H9 (cell line): ENCODE data around the gene CCDC85B. TPM values are rescaled to one million over a fixed set of nuclear protein-coding genes. Genes with fewer than 3 reads are reported as not detected.
A peak's percentile ranks its signal among the peaks of the same experiment; 100 is the strongest.

Experiments used
- DNase-seq: peaks from one replicate; pipeline ENCODE4 v3.0.0-alpha.2; 2017
- H2AFZ ChIP-seq: one replicate; pipeline ENCODE4 v1.6.1; 2013; ENCODE audit warnings: mild to moderate bottlenecking, low read length, control low read depth, moderate library complexity
- H2AK5ac ChIP-seq: 2 replicates; pipeline ENCODE4 v1.6.1; 2013; ENCODE audit warnings: low read length, control low read depth, mixed read lengths; ENCODE audit not compliant: insufficient read length
- H2BK120ac ChIP-seq: one replicate; pipeline ENCODE4 v1.6.1; 2013; ENCODE audit warnings: low read depth, mild to moderate bottlenecking, low read length, control low read depth, inconsistent platforms; ENCODE audit not compliant: poor library complexity, severe bottlenecking
- H2BK12ac ChIP-seq: 2 replicates; pipeline ENCODE4 v1.6.1; 2013; ENCODE audit warnings: low read length, control low read depth, mixed read lengths, low read depth; ENCODE audit not compliant: insufficient read length
- H2BK15ac ChIP-seq: 2 replicates; pipeline ENCODE4 v1.6.1; 2013; ENCODE audit warnings: low read depth, low read length, control low read depth
- H2BK20ac ChIP-seq: one replicate; pipeline ENCODE4 v1.6.1; 2013; ENCODE audit warnings: low read depth, mild to moderate bottlenecking, low read length, control low read depth, inconsistent platforms; ENCODE audit not compliant: poor library complexity, severe bottlenecking
- H2BK5ac ChIP-seq: 2 replicates; pipeline ENCODE4 v1.6.1; 2013; ENCODE audit warnings: low read length, control low read depth, mixed read lengths; ENCODE audit not compliant: insufficient read length
- H3K14ac ChIP-seq: 2 replicates; pipeline ENCODE4 v1.6.1; 2013; ENCODE audit warnings: low read length, control low read depth; ENCODE audit not compliant: insufficient read depth
- H3K18ac ChIP-seq: 2 replicates; pipeline ENCODE4 v1.6.1; 2013; ENCODE audit warnings: low read depth, mild to moderate bottlenecking, mixed read lengths, low read length, control low read depth; ENCODE audit not compliant: insufficient read length
- H3K23ac ChIP-seq: 2 replicates; pipeline ENCODE4 v1.6.1; 2013; ENCODE audit warnings: low read length, control low read depth, mixed read lengths, low read depth; ENCODE audit not compliant: insufficient read length
- H3K23me2 ChIP-seq: 2 replicates; pipeline ENCODE4 v1.6.1; 2013; ENCODE audit warnings: low read depth, mild to moderate bottlenecking, mixed read lengths, low read length, control low read depth; ENCODE audit not compliant: insufficient read length, poor library complexity, severe bottlenecking
- H3K27ac ChIP-seq: 2 replicates; pipeline ENCODE4 v1.5.1; 2013; ENCODE audit warnings: low read length, control low read depth, mixed read lengths, low read depth; ENCODE audit not compliant: insufficient read length
- H3K27me3 ChIP-seq: 2 replicates; pipeline ENCODE4 v1.6.1; 2013; ENCODE audit warnings: low read length, control low read depth, inconsistent platforms; ENCODE audit not compliant: insufficient read depth
- H3K4ac ChIP-seq: 2 replicates; pipeline ENCODE4 v1.6.1; 2013; ENCODE audit warnings: low read depth, mild to moderate bottlenecking, control low read depth, inconsistent platforms, low read length, moderate library complexity
- H3K4me1 ChIP-seq: 2 replicates; pipeline ENCODE4 v1.6.1; 2013; ENCODE audit warnings: low read length, control low read depth, inconsistent platforms; ENCODE audit not compliant: insufficient read depth
- H3K4me2 ChIP-seq: 2 replicates; pipeline ENCODE4 v1.6.1; 2013; ENCODE audit warnings: low read length, control low read depth, mixed read lengths; ENCODE audit not compliant: insufficient read length, insufficient read depth
- H3K56ac ChIP-seq: 2 replicates; pipeline ENCODE4 v1.6.1; 2013; ENCODE audit warnings: low read depth, mild to moderate bottlenecking, mixed read lengths, low read length, control low read depth; ENCODE audit not compliant: insufficient read length
- H3K79me1 ChIP-seq: 2 replicates; pipeline ENCODE4 v1.6.1; 2013; ENCODE audit warnings: low read depth, mild to moderate bottlenecking, moderate library complexity, low read length, control low read depth, inconsistent platforms; ENCODE audit not compliant: insufficient read depth, poor library complexity, severe bottlenecking
- H3K79me2 ChIP-seq: 2 replicates; pipeline ENCODE4 v1.6.1; 2013; ENCODE audit warnings: low read length, control low read depth, inconsistent platforms; ENCODE audit not compliant: insufficient read depth
- H3K9ac ChIP-seq: 2 replicates; pipeline ENCODE4 v1.6.1; 2013; ENCODE audit warnings: low read length, control low read depth, mixed read lengths; ENCODE audit not compliant: insufficient read length; ENCODE audit errors: extremely low read depth
- H3K9me3 ChIP-seq: one replicate; pipeline ENCODE4 v1.6.1; 2013; ENCODE audit warnings: low read depth, low read length, inconsistent platforms; ENCODE audit not compliant: control insufficient read depth
- H3T11ph ChIP-seq: one replicate; pipeline ENCODE4 v1.6.1; 2013; ENCODE audit warnings: mild to moderate bottlenecking, low read length, control low read depth, inconsistent platforms
- H4K20me1 ChIP-seq: one replicate; pipeline ENCODE4 v1.6.1; 2013; ENCODE audit not compliant: control insufficient read depth, insufficient read length, insufficient read depth
- H4K5ac ChIP-seq: 2 replicates; pipeline ENCODE4 v1.6.1; 2013; ENCODE audit warnings: low read depth, mild to moderate bottlenecking, mixed read lengths, low read length, control low read depth; ENCODE audit not compliant: insufficient read length
- H4K8ac ChIP-seq: replicated peaks from 2 replicates; pipeline ENCODE4 v1.6.1; 2013; ENCODE audit warnings: low read length, control low read depth, mixed read lengths, low read depth; ENCODE audit not compliant: insufficient read length
- H4K91ac ChIP-seq: 2 replicates; pipeline ENCODE4 v1.6.1; 2013; ENCODE audit warnings: low read depth, mild to moderate bottlenecking, moderate library complexity, mixed read lengths, low read length, control low read depth; ENCODE audit not compliant: insufficient read length
- H3K27ac Mint-ChIP-seq, 3 experiments: 2 replicates in 2 of 3; 3 replicates in 1 of 3; pipeline ENCODE4 v1.8.0; 2020 to 2021; ENCODE audit warnings: mixed read lengths in 3 of 3, mild to moderate bottlenecking in 1 of 3, moderate library complexity in 1 of 3
- H3K27me3 Mint-ChIP-seq: 2 replicates; pipeline ENCODE4 v1.8.0; 2021; ENCODE audit warnings: low read depth, mild to moderate bottlenecking, moderate library complexity, mixed read lengths
- H3K36me3 Mint-ChIP-seq, 3 experiments: 2 replicates in 2 of 3; 3 replicates in 1 of 3; pipeline ENCODE4 v1.8.0; 2020 to 2021; ENCODE audit warnings: low read depth in 3 of 3, mixed read lengths in 3 of 3; ENCODE audit not compliant: insufficient read depth in 1 of 3
- H3K4me1 Mint-ChIP-seq, 2 experiments: 2 replicates each; pipeline ENCODE4 v1.8.0; 2020; ENCODE audit warnings: mixed read lengths in 2 of 2
- H3K4me3 Mint-ChIP-seq, 2 experiments: 2 replicates in 1 of 2; 3 replicates in 1 of 2; pipeline ENCODE4 v1.8.0; 2020 to 2021; ENCODE audit warnings: mild to moderate bottlenecking in 2 of 2, mixed read lengths in 2 of 2, moderate library complexity in 1 of 2
- H3K9me3 Mint-ChIP-seq, 2 experiments: 2 replicates in 1 of 2; 3 replicates in 1 of 2; pipeline ENCODE4 v1.8.0; 2020; ENCODE audit warnings: mild to moderate bottlenecking in 2 of 2, mixed read lengths in 2 of 2, moderate library complexity in 1 of 2
- WGBS: extraction: QIAGEN DNeasy Blood & Tissue Kit; methylation state at CpG from one replicate; pipeline ENCODE4 v1.1.7; 2013; ENCODE audit warnings: missing lambda C conversion rate, low lambda C conversion rate, mixed read lengths; ENCODE audit not compliant: insufficient read length; ENCODE audit errors: extremely low coverage; 5-methylcytosine and 5-hydroxymethylcytosine counted together
- total RNA-seq: library from RNA; stranded (reverse); gene quantifications from 2 replicates; pipeline ENCODE4 v1.2.1, GENCODE V29; 2021
- TF ChIP-seq, protein P1 (sequence below): fragments of 200-600 bp; sonication (generic); conservative IDR thresholded peaks from 3 replicates; pipeline ENCODE4 v1.8.0; 2021; ENCODE audit warnings: antibody characterized with exemption, mild to moderate bottlenecking

Gene CCDC85B
- total RNA-seq, 1 experiment from 2014 or later, result 23.3 TPM

DNA sequence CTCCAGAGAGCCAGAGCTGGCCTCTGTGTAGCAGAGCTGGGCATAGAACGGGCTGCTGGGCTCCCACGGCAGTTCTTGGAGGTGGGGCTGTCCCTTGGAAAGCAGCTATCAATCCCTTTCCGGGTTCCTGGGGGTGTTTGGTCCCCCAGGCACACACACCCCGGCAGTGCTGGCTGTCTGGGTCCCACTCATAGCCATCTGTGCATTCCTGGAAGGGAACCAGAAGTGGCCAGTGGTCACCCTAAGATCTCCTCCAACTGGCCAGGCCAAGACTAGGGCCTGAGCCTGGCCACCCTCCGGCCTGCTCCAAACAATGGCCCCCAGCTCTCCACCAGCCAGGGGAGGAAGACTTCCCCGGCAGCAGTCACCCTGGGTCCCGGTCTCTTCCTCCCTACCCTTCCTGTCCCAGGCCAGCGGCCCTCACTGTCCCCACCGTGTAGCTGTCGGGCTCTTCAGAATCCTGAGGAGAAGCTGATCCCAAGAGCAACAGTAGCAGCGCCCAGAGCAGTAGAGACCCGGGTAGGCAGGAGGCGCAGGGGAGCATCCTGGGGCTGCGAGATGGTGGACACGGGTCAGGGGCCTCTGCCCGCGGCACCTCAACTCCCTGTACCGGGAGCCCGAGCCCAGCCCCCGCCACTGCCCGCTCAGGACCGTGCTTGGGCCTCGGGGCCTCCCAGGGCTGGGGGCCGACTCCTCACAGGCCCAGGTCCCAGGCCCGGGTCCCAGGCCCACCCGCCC, 18.5 kb upstream of the CCDC85B start:
- no peak overlapping the region for H2BK15ac ChIP-seq
- no peak overlapping the region for H4K5ac ChIP-seq
- H4K8ac ChIP-seq, result no peak overlapping the region
- H3K4me2 ChIP-seq, result peak overlapping the region; percentile 91
- Mint-ChIP-seq H3K36me3 (peaks cover 0 to 3% (median 0%) of the 10 kb centered on the region in 3 experiments; a peak in 2 of 7 replicates), H3K4me1 (peaks cover 15 to 17% of the 10 kb centered on the region in 2 experiments), H3K9me3 (no peaks in the 10 kb centered on the region; a peak in 1 of 5 replicates), H3K27me3 (peaks cover 13% of the 10 kb centered on the region), H3K27ac (no peak overlapping the region; a peak in 1 of 7 replicates), H3K4me3 (peak overlapping the region; percentile 64 to 68)
- H4K20me1 ChIP-seq, result no peaks in the 10 kb centered on the region
- no peak overlapping the region for H3K14ac ChIP-seq
- H3K56ac ChIP-seq, result no peak overlapping the region
- no peak overlapping the region for H3T11ph ChIP-seq
- H3K9me3 ChIP-seq, result no peaks in the 10 kb centered on the region
- H2BK120ac ChIP-seq, result no peak overlapping the region
- H2BK5ac ChIP-seq, result no peak overlapping the region
- H3K4ac ChIP-seq, result no peak overlapping the region
- DNase-seq, result peak; percentile 67
- no peak overlapping the region for H2AFZ ChIP-seq
- no peak overlapping the region for H4K91ac ChIP-seq
- H3K79me1 ChIP-seq, result no peaks in the 10 kb centered on the region
- H3K27ac ChIP-seq, result no peak overlapping the region
- no peak overlapping the region for H2AK5ac ChIP-seq
- no peak overlapping the region for H2BK12ac ChIP-seq
- no peak overlapping the region for H3K23ac ChIP-seq
- peaks cover 3% of the 10 kb centered on the region; the same call in 1 of the 2 replicates for H3K27me3 ChIP-seq
- TF ChIP-seq, protein P1, sequence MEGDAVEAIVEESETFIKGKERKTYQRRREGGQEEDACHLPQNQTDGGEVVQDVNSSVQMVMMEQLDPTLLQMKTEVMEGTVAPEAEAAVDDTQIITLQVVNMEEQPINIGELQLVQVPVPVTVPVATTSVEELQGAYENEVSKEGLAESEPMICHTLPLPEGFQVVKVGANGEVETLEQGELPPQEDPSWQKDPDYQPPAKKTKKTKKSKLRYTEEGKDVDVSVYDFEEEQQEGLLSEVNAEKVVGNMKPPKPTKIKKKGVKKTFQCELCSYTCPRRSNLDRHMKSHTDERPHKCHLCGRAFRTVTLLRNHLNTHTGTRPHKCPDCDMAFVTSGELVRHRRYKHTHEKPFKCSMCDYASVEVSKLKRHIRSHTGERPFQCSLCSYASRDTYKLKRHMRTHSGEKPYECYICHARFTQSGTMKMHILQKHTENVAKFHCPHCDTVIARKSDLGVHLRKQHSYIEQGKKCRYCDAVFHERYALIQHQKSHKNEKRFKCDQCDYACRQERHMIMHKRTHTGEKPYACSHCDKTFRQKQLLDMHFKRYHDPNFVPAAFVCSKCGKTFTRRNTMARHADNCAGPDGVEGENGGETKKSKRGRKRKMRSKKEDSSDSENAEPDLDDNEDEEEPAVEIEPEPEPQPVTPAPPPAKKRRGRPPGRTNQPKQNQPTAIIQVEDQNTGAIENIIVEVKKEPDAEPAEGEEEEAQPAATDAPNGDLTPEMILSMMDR, result 0 out of 3 replicates have a peak, but pooled peaks have one; percentile 18
- H2BK20ac ChIP-seq, result no peak overlapping the region
- no peaks in the 10 kb centered on the region for H3K79me2 ChIP-seq
- no peak overlapping the region for H3K9ac ChIP-seq
- no CpG with 5 or more reads among the region's 26 CpGs for WGBS
- no peaks in the 10 kb centered on the region for H3K4me1 ChIP-seq
- H3K23me2 ChIP-seq, result peaks cover 8% of the 10 kb centered on the region
- no peak overlapping the region for H3K18ac ChIP-seq
